OCI-LY1 (cell line): ENCODE data around the gene TBC1D20.
"Not testable (repeated sequence)": the region's sequence is repeated elsewhere in the genome, so short reads cannot be mapped to it uniquely, and the experiment has no call there.

Experiments
- H2AFZ ChIP-seq: fragments of 200-600 bp; sonication (generic), shearing (Covaris generic); 2 replicates; pipeline ENCODE4 v1.6.0; 2014; ENCODE audit warnings: antibody characterized with exemption, mild to moderate bottlenecking, low read length
- H3F3A ChIP-seq: fragments of 200-600 bp; sonication (generic), shearing (Covaris generic); 2 replicates; pipeline ENCODE4 v1.6.0; 2014; ENCODE audit warnings: mild to moderate bottlenecking, antibody characterized with exemption, low read length, moderate library complexity; ENCODE audit not compliant: insufficient read depth
- H3K27ac ChIP-seq: fragments of 200-600 bp; sonication (generic); 2 replicates; pipeline ENCODE4 v1.5.1; 2014; ENCODE audit warnings: low read length, mixed run types, mild to moderate bottlenecking, low read depth; ENCODE audit not compliant: poor library complexity, severe bottlenecking
- H3K27me3 ChIP-seq: fragments of 200-600 bp; sonication (generic); 2 replicates; pipeline ENCODE4 v1.6.0; 2014; ENCODE audit warnings: antibody characterized with exemption, mild to moderate bottlenecking, low read length, moderate library complexity; ENCODE audit not compliant: insufficient read depth
- H3K36me3 ChIP-seq: fragments of 200-600 bp; sonication (generic); 2 replicates; pipeline ENCODE4 v1.6.1; 2014; ENCODE audit warnings: mild to moderate bottlenecking, antibody characterized with exemption, low read length, moderate library complexity, mixed read lengths; ENCODE audit not compliant: insufficient read depth
- H3K4me1 ChIP-seq: fragments of 200-600 bp; sonication (generic); 2 replicates; pipeline ENCODE4 v1.5.1; 2014; ENCODE audit warnings: mild to moderate bottlenecking, low read length, moderate library complexity; ENCODE audit not compliant: insufficient read depth, severe bottlenecking
- H3K4me2 ChIP-seq: fragments of 200-600 bp; sonication (generic), shearing (Covaris generic); 2 replicates; pipeline ENCODE4 v1.6.1; 2014; ENCODE audit warnings: low read length
- H3K4me3 ChIP-seq: fragments of 200-600 bp; sonication (generic); 2 replicates; pipeline ENCODE4 v1.5.1; 2014; ENCODE audit warnings: low read length, low read depth, mild to moderate bottlenecking, mixed read lengths; ENCODE audit not compliant: poor library complexity, severe bottlenecking
- H3K79me2 ChIP-seq: fragments of 200-600 bp; shearing (Covaris generic); 2 replicates; pipeline ENCODE4 v1.6.1; 2016; ENCODE audit warnings: mixed run types, low read length, mixed read lengths; ENCODE audit not compliant: insufficient read depth
- H3K9ac ChIP-seq: fragments of 200-600 bp; sonication (generic), shearing (Covaris generic); 2 replicates; pipeline ENCODE4 v1.6.1; 2014; ENCODE audit warnings: mild to moderate bottlenecking, low read length, mixed read lengths
- H3K9me2 ChIP-seq: fragments of 200-600 bp; sonication (generic), shearing (Covaris generic); 2 replicates; pipeline ENCODE4 v1.6.1; 2014; ENCODE audit warnings: low read depth, mild to moderate bottlenecking, low read length, mixed read lengths
- H3K9me3 ChIP-seq: fragments of 200-600 bp; shearing (Covaris generic); 2 replicates; pipeline ENCODE4 v1.6.1; 2014; ENCODE audit warnings: low read length, mixed read lengths
- H4K20me1 ChIP-seq: fragments of 200-600 bp; sonication (generic), shearing (Covaris generic); 2 replicates; pipeline ENCODE4 v1.6.0; 2016; ENCODE audit warnings: mild to moderate bottlenecking, low read length; ENCODE audit not compliant: insufficient read depth
- CTCF ChIP-seq: fragments of 200-600 bp; sonication (generic), shearing (Covaris generic); IDR thresholded peaks from 2 replicates; pipeline ENCODE4 v1.5.1; 2017; ENCODE audit warnings: mild to moderate bottlenecking, antibody characterized with exemption, low read length, moderate library complexity, mixed read lengths
- EZH2 ChIP-seq: fragments of 200-600 bp; sonication (generic), shearing (Covaris generic); IDR thresholded peaks from 2 replicates; pipeline ENCODE4 v1.8.0; 2017; ENCODE audit warnings: borderline replicate concordance, mixed run types, mild to moderate bottlenecking, antibody characterized with exemption, low read length, moderate library complexity, mixed read lengths

Gene TBC1D20

GRCh38 chr20:454951-455350 lies 7.4 kb downstream of the TBC1D20 start:
- Histone ChIP-seq H2AFZ (no peak overlapping the region), H4K20me1 (0 out of 2 replicates have a peak, but pooled peaks cover 2% of the 10 kb centered on the region), H3K9ac (no peak overlapping the region), H3F3A (no peaks in the 10 kb centered on the region), H3K36me3 (no peaks in the 10 kb centered on the region), H3K9me3 (no peaks in the 10 kb centered on the region), H3K4me2 (no peak overlapping the region), H3K4me1 (peaks cover 12% of the 10 kb centered on the region), H3K79me2 (peaks cover 19% of the 10 kb centered on the region), H3K27me3 (no peaks in the 10 kb centered on the region), H3K27ac (no peak overlapping the region), H3K9me2 (no peaks in the 10 kb centered on the region), H3K4me3 (no peak overlapping the region)
- TF ChIP-seq EZH2, result no peak
- no peak for TF ChIP-seq CTCF

- H4K20me1 ChIP-seq, H3K9ac ChIP-seq: not testable (repeated sequence)
- peaks cover 11% of the 10 kb centered on the region for H3K79me2 ChIP-seq
These were observed 10.3 kb downstream of the TBC1D20 start for GRCh38 chr20:452021-452420.

GRCh38 chr20:445514-446336 lies 16.6 kb downstream of the TBC1D20 start:
- no peak overlapping the region for H2AFZ ChIP-seq
- no peaks in the 10 kb centered on the region for H3F3A ChIP-seq
- H3K36me3 ChIP-seq, result peaks cover 34% of the 10 kb centered on the region; the same call in 1 of the 2 replicates
- H3K9me3 ChIP-seq, result no peaks in the 10 kb centered on the region
- H3K4me1 ChIP-seq, result no peaks in the 10 kb centered on the region
- H3K4me2 ChIP-seq, result no peak overlapping the region
- no peak overlapping the region for H3K27ac ChIP-seq
- H4K20me1 ChIP-seq, result no peaks in the 10 kb centered on the region
- no peak for TF ChIP-seq EZH2
- no peak for TF ChIP-seq CTCF
- no peak overlapping the region for H3K4me3 ChIP-seq
- no peak overlapping the region for H3K9ac ChIP-seq
- H3K27me3 ChIP-seq, result no peaks in the 10 kb centered on the region
- no peaks in the 10 kb centered on the region for H3K9me2 ChIP-seq
- 0 out of 2 replicates have a peak, but pooled peaks cover 7% of the 10 kb centered on the region for H3K79me2 ChIP-seq

More at GRCh38 chr20:452021-452420, 10.3 kb downstream of the TBC1D20 start:
- H3K4me2 ChIP-seq, H2AFZ ChIP-seq, H3K27ac ChIP-seq, H3K9me2 ChIP-seq, H3K9me3 ChIP-seq, H3F3A ChIP-seq, H3K36me3 ChIP-seq, H3K27me3 ChIP-seq, H3K4me1 ChIP-seq, H3K4me3 ChIP-seq: not testable (repeated sequence)
